Activated naive CD8-positive, alpha-beta T cell (primary cell): ENCODE results near the gene PADI4.

Experiments
- H3K27ac Mint-ChIP-seq: one replicate; pipeline ENCODE4 v1.8.0; 2021; ENCODE audit warnings: mixed read lengths
- H3K27me3 Mint-ChIP-seq: one replicate; pipeline ENCODE4 v1.8.0; 2021; ENCODE audit warnings: mixed read lengths
- H3K36me3 Mint-ChIP-seq: one replicate; pipeline ENCODE4 v1.8.0; 2021; ENCODE audit warnings: mixed read lengths
- H3K4me1 Mint-ChIP-seq: one replicate; pipeline ENCODE4 v1.8.0; 2021; ENCODE audit warnings: low read depth, mixed read lengths
- H3K4me3 Mint-ChIP-seq: one replicate; pipeline ENCODE4 v1.8.0; 2021; ENCODE audit warnings: mild to moderate bottlenecking, mixed read lengths
- H3K9me3 Mint-ChIP-seq: one replicate; pipeline ENCODE4 v1.8.0; 2021; ENCODE audit warnings: low read depth, mixed read lengths

Gene PADI4

DNA sequence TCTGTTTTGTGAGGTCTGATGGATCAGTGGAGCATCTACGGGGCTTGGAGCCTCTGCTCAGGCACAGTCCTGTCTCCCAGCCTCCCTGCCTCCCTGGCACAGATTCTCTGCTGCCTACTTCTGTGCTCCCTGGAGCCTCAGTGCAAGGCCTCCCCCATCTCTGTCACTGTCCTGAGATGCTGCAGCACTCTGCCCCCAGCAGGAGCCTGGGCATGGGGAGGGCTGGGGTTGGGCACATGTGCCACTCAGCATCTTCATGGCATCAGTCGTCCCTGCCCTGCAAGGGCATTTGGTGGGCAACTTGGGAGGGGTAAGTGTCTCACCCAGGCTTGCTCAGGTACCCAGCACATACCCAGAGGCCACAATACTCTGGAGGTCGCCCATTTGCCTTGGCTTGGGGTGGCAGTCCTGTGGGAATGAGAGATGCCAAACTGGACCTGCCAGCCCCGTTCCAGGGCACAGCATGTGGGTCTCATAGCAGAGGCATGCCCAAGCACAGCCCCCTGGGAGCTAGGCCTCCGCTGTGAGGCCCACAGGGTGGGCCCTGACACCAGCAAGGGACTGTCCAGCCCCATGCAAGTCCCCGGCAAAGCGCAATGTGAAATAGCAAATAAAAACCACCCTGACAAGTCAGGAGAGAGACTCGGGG is 30.4 kb upstream of the PADI4 start:
- Mint-ChIP-seq H3K27ac (no peak overlapping the region), H3K36me3 (no peaks in the 10 kb centered on the region), H3K27me3 (peaks cover 3% of the 10 kb centered on the region), H3K4me1 (peaks cover 5% of the 10 kb centered on the region), H3K4me3 (no peak overlapping the region), H3K9me3 (no peaks in the 10 kb centered on the region)

DNA sequence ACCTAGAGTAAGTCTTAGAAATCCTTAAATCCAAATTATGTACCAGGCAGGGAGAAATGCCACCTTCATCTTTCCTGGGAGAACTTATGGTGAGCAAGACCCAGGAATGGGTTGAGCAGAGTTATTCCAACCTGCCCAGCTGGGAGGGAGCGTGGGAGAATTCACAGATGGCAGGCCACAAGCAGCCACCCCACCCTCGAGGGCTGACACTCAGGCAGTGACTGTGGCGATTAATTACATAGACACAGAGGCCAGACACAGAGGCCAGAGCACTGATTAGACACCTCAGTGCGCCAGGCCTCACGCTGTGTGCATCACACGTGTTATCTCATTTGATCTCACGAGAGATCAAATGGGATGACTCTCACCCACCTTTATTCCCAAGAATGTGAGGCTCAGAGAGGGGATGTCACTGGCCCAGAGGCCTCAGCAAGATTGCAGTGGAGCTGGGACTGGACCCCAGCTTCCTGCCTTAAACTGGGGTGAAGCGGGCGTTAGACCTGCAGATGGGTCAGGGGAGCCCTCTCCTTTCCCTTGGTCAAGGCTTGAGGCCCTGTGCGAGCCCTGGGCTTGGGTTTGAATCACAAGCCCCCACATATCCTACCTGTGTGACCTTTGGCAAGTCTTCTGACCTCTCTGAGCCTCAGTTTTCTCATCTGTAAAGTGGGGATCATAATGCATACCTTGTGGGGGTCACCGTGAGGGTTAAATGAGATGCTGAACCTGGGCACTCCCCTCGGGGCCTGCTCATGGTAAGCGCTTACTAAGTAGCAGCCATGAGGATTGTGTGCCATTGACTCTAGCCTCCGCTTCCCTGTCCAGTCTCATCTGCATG is 28.8 kb upstream of the PADI4 start:
- peaks cover 5% of the 10 kb centered on the region for H3K4me1 Mint-ChIP-seq
- peaks cover 3% of the 10 kb centered on the region for H3K27me3 Mint-ChIP-seq
- H3K27ac Mint-ChIP-seq, result no peak overlapping the region
- no peaks in the 10 kb centered on the region for H3K9me3 Mint-ChIP-seq
- H3K36me3 Mint-ChIP-seq, result no peaks in the 10 kb centered on the region
- H3K4me3 Mint-ChIP-seq, result no peak overlapping the region

DNA sequence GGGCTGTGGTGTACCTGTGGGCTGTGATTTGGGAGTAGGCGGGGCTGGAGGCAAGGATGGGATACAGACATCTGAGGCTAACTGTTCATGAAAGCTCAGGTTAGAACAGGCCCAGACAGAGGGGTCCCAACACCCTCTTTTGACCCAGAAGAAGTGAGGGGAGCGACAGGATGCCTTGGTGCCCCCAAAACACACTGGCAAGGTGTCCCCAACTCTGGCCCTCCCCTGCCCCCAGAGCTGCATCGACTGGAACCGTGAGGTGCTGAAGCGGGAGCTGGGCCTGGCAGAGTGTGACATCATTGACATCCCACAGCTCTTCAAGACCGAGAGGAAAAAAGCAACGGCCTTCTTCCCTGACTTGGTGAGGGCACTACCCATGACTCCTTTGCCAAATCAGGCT is 27.6 kb upstream of the PADI4 start:
- Mint-ChIP-seq H3K27ac (no peak overlapping the region), H3K4me3 (no peak overlapping the region), H3K4me1 (peaks cover 5% of the 10 kb centered on the region), H3K9me3 (no peaks in the 10 kb centered on the region), H3K27me3 (peaks cover 5% of the 10 kb centered on the region), H3K36me3 (no peaks in the 10 kb centered on the region)

DNA sequence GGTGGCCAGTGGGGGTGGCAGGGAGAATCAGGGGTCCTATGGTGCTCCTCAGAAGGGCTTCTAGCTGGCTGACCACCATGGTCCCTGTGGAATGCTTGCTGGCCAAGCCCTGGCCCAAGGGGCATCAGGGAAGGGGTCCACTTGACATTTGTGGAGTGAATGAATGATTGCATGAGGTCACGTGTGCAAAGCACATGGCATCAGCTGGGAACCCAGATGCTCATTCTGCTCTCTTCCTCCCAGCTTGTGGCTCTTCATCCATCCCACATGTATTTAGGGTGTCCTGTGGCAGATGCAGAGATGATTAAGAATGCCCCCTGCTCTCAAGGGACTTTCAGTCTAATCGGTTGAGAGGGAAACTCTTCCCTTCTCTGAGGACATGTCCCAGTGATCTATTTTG is 27.1 kb upstream of the PADI4 start:
- Mint-ChIP-seq H3K36me3 (no peaks in the 10 kb centered on the region), H3K9me3 (no peaks in the 10 kb centered on the region), H3K27ac (no peak overlapping the region), H3K27me3 (peaks cover 4% of the 10 kb centered on the region), H3K4me1 (peaks cover 5% of the 10 kb centered on the region), H3K4me3 (no peak overlapping the region)

DNA sequence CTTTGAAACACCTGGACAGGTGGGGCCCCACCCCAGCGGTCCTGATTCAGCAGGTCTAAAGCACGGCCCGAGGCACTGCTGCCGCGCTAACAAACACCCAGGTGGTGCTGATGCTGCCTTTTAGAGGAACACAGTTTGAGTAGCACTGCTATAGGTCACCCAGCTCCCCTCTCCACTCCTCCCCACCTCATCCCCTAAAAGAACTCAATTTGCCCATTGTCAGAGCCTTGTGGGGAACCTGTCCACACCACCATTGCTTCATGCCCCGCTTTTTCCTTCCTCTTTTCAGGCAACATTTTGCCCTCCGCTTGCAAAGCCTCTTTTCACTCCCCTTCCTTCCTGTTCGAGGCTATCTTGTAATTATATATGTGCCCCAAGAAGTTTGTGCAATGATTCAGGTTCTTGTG is 26.2 kb upstream of the PADI4 start:
- Mint-ChIP-seq H3K27ac (no peak overlapping the region), H3K9me3 (no peaks in the 10 kb centered on the region), H3K4me1 (peaks cover 5% of the 10 kb centered on the region), H3K36me3 (no peaks in the 10 kb centered on the region), H3K27me3 (peaks cover 6% of the 10 kb centered on the region), H3K4me3 (no peak overlapping the region)

DNA sequence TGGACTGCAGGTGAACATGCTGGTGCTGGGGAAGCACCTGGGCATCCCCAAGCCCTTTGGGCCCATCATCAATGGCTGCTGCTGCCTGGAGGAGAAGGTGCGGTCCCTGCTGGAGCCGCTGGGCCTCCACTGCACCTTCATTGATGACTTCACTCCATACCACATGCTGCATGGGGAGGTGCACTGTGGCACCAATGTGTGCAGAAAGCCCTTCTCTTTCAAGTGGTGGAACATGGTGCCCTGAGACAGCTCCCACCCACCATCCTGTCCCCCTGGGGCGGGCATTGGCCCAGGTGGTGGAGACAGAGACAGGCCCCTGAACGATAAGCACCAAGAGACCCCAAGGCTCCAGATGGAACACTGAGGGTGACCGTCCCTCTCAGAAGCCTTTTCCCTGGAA is 25.2 kb upstream of the PADI4 start:
- peaks cover 6% of the 10 kb centered on the region for H3K27me3 Mint-ChIP-seq
- H3K4me3 Mint-ChIP-seq, result no peak overlapping the region
- H3K27ac Mint-ChIP-seq, result no peak overlapping the region
- H3K4me1 Mint-ChIP-seq, result peaks cover 5% of the 10 kb centered on the region
- no peaks in the 10 kb centered on the region for H3K9me3 Mint-ChIP-seq
- no peaks in the 10 kb centered on the region for H3K36me3 Mint-ChIP-seq

DNA sequence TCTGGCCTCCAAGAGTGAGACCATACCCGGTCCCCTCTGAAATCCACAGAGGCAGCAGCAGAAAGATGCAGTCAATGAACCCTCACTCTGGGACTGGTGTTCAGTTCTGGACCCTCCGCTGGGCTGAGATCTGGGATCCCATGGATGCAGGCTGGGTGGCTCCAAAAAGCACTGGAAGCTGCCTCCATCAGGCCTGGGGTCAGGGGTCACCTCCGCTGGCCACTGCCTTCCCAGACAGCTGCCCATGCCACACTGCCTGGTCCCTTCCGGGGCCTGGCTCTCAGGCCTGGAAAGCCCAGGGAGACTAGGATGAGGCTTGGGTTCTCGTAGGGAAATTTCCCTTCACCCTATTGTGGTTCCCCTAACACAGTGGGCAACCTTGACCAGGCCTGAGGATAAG is 21.4 kb upstream of the PADI4 start:
- Mint-ChIP-seq H3K4me3 (no peak overlapping the region), H3K36me3 (no peaks in the 10 kb centered on the region), H3K4me1 (peaks cover 5% of the 10 kb centered on the region), H3K9me3 (no peaks in the 10 kb centered on the region), H3K27me3 (peaks cover 13% of the 10 kb centered on the region), H3K27ac (no peak overlapping the region)

DNA sequence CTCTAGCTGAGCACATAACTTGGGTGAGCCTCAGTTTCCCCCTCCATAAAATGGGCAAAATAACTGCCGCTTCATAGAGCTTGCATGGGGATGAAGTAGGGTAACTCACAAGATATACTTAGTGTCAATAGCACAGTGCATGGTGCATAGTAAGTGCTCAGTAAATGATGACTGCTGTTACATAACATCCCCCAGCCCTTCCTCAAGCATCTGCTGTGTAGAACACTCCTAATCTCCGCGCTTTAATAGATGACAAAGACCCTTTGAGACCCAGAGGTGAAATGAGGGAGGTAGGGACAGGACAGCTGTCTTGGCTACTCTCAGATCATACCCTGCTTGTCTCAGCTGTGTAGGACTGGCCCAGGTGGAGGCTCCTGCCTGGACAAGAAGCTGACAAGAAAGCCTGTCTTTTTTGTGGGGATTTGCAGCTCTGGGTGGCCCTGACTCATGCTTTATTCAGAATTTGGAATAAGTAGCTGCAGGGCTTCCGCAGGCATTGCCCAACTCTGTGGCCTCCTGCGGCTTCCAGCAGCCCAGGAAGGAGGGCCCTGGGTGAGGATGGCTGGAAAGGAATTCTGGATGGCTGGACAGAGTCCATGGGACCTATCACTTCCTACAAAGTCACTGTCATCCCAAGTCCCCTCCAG is 20.7 kb upstream of the PADI4 start:
- peaks cover 13% of the 10 kb centered on the region for H3K27me3 Mint-ChIP-seq
- H3K36me3 Mint-ChIP-seq, result no peaks in the 10 kb centered on the region
- peaks cover under 1% of the 10 kb centered on the region for H3K4me1 Mint-ChIP-seq
- no peak overlapping the region for H3K27ac Mint-ChIP-seq
- H3K9me3 Mint-ChIP-seq, result no peaks in the 10 kb centered on the region
- no peak overlapping the region for H3K4me3 Mint-ChIP-seq

DNA sequence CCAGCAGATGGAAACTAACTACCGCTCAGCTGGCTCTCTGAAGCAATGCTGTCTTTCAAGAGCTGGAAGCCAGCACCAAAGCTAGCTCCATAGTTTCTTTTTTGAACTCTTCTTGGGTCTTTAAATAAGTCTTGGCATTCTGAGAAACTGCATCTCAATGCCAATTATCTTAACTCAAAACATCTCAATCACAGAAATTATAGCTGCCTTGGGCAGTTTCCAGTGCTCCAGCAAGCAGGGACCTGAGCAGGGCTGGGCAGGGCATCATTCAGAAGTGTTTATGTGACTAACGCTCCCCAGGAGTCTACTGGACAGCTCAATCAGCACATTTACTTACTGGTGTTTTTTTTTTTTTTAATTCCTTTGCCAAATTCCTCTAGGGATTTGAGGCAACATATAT is 18.3 kb upstream of the PADI4 start:
- Mint-ChIP-seq H3K36me3 (no peaks in the 10 kb centered on the region), H3K27ac (no peak overlapping the region), H3K4me3 (no peak overlapping the region), H3K9me3 (no peaks in the 10 kb centered on the region), H3K4me1 (no peaks in the 10 kb centered on the region), H3K27me3 (peaks cover 18% of the 10 kb centered on the region)

DNA sequence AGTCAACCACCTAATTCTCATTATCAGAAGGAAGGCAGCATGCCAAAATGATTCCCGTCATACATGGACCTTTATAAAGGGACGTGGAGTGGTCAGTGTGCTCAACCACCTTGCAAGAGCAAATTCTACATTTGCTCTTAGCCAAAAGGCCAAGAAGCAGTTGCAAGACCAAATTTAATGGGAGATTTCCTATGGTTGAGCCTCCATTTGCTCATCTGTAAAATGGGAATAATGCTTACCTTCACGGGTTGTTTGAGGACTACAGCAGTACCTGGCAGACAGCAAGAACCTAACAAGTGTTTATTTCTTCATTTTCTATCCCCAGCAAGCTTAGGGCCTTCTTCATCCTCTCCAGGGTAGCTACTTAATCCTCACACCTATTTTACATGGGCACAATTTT is 17.4 kb upstream of the PADI4 start:
- Mint-ChIP-seq H3K9me3 (no peaks in the 10 kb centered on the region), H3K27me3 (peaks cover 16% of the 10 kb centered on the region), H3K4me3 (no peak overlapping the region), H3K4me1 (no peaks in the 10 kb centered on the region), H3K36me3 (no peaks in the 10 kb centered on the region), H3K27ac (no peak overlapping the region)

DNA sequence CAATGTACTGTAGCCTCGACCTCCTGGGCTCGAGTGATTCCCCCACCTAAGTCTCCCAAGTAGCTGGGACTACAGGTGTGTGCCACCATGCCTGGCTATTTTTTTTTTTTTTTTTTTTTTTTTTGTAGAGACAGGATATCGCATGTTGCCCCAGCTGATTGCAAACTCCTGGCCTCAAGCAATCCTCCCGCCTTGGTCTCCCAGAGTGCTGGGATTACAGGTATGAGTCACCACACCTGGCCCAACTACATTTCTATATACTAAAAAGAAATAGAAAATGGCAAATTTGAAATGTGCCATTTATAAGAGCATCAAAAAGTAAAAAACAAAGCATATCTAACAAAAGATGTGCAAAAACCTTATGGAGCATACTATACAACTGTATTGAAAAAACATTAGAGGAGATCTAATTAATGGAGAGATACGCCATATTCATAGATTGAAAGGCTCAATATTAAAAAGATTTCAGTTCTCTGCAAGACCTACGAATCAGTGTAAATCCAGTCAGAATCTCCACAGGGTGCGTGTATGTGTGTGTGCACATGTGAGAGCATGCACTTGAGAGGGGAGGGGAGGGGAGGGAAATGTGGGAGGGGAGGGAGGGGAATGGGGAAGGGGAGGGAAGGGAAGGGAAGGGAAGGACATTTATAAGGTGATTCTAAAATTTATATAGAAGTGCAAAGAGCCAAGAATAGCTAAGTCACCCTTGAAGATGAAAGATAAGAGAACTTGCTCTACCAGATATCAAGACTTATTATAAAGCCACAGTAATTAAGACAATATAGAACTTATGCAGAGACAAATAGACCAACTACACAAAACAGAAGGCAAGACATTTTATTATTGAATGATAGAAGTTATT is 15.5 kb upstream of the PADI4 start:
- H3K27ac Mint-ChIP-seq, result no peak overlapping the region
- no peaks in the 10 kb centered on the region for H3K4me1 Mint-ChIP-seq
- no peak overlapping the region for H3K4me3 Mint-ChIP-seq
- H3K27me3 Mint-ChIP-seq, result peaks cover 13% of the 10 kb centered on the region
- no peaks in the 10 kb centered on the region for H3K36me3 Mint-ChIP-seq
- no peaks in the 10 kb centered on the region for H3K9me3 Mint-ChIP-seq

DNA sequence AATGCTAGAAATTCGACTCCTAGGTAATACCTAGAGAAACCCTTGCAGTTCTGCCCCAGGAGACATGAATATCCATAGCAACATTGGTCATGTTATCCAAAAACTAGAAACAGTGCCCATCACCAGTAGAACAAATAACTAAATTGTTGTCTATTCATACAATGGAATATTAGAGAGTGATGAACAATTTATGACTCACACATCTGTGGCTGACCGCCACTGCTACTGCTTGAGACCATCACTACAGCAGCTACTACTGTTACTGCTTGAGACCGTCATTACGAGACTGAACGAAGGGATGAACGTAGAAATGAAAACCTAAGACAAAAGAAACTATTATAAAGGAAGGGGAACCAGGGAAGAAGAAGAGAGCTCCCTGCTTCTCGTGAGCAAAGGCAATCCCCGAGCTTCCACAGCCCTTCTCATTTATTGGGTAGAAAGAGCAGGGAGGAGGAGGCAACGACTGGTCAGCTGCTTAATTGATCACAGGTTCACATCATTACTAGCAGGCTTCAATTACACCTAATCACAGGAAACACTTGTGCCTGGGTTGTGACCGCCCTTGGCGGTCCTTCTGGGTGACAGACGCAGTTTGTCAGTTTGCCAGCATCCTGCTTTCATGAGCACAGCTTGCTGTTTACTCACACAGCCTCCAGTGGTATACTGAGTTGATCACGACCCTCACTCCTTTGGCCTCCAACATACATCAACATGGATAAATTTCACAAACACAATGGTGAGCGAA is 14.1 kb upstream of the PADI4 start:
- peaks cover 11% of the 10 kb centered on the region for H3K27me3 Mint-ChIP-seq
- no peaks in the 10 kb centered on the region for H3K9me3 Mint-ChIP-seq
- no peaks in the 10 kb centered on the region for H3K4me1 Mint-ChIP-seq

DNA sequence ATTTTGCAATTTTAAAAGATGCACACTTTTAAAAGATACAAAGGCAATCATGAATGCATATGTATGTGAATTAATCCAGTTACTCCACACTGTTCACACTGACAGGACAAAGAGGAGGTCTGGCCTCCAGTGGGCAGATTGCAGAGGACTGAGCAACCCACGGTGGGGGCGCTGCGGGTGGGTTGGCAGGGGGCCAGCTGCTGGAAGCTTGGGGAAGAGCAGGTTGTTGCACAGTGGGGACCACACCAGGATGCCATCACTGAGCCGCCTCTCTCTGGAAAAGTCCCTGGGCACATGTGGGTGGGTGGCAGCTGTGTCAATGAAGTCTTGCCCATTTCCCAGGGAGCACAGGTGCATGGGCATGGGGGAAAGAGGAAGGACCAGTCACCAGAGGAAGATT is 12.7 kb upstream of the PADI4 start:
- H3K27me3 Mint-ChIP-seq, result peaks cover 11% of the 10 kb centered on the region
- H3K4me1 Mint-ChIP-seq, result no peaks in the 10 kb centered on the region
- H3K4me3 Mint-ChIP-seq, result no peak overlapping the region
- H3K9me3 Mint-ChIP-seq, result no peaks in the 10 kb centered on the region
- H3K27ac Mint-ChIP-seq, result no peak overlapping the region
- no peaks in the 10 kb centered on the region for H3K36me3 Mint-ChIP-seq

More for the DNA sequence above, 14.1 kb upstream of the PADI4 start:
- Mint-ChIP-seq H3K36me3 (no peaks in the 10 kb centered on the region), H3K27ac (no peak overlapping the region), H3K4me3 (no peak overlapping the region)

DNA sequence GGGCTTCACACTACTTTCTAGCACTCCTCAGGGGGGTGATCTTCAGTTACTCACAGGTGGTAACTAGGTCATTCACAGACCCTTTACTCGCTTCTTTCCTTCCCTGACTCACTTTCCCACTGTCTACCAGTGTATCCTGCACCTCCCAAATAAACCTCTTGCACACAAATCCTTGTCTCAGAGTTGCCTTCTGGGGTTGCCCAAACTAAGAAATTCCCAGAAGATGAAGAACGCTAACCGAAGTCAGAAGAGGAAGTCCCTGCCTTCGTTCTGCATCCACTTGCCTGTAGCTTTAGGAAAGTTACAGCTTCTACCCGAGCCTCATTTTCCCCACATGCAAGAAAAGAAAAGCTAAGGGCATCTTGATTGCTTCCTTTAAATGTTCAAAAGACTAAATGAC is 11.9 kb upstream of the PADI4 start:
- peaks cover 7% of the 10 kb centered on the region for H3K27me3 Mint-ChIP-seq

More for the DNA sequence above, 11.9 kb upstream of the PADI4 start:
- no peak overlapping the region for H3K4me3 Mint-ChIP-seq
- no peaks in the 10 kb centered on the region for H3K9me3 Mint-ChIP-seq
- no peaks in the 10 kb centered on the region for H3K4me1 Mint-ChIP-seq
- H3K36me3 Mint-ChIP-seq, result no peaks in the 10 kb centered on the region
- no peak overlapping the region for H3K27ac Mint-ChIP-seq
